Gastroesophageal sphincter (tissue), 3 donors: ENCODE measurements around the gene CACNB4.
"Not testable (repeated sequence)": the region's sequence is repeated elsewhere in the genome, so short reads cannot be mapped to it uniquely, and the experiment has no call there.

Experiments used
- CTCF ChIP-seq, 4 experiments: fragments of 200-600 bp in 2 of 4; fragments of 450-650 bp in 2 of 4; sonication (generic) in 1 of 4; IDR thresholded peaks; one replicate each; pipeline ENCODE4 v1.5.1; 2017 to 2019; ENCODE audit warnings: antibody characterized with exemption in 4 of 4, mild to moderate bottlenecking in 2 of 4, moderate library complexity in 2 of 4
- EP300 ChIP-seq: sonication (generic); formaldehyde crosslinking; IDR thresholded peaks from one replicate; pipeline ENCODE4 v1.6.1; 2017; ENCODE audit warnings: antibody characterized with exemption, mild to moderate bottlenecking
- POLR2A ChIP-seq, 2 donors: fragments of 450-650 bp; IDR thresholded peaks; one replicate each; pipeline ENCODE4 v1.6.1; 2017; ENCODE audit warnings: antibody characterized with exemption in 2 of 2, mild to moderate bottlenecking in 2 of 2, moderate library complexity in 1 of 2
- POLR2AphosphoS5 ChIP-seq: sonication (generic); formaldehyde crosslinking; IDR thresholded peaks from one replicate; pipeline ENCODE4 v1.6.1; 2017; ENCODE audit warnings: antibody characterized with exemption

GRCh38 chr2:151942540-151943205, 156.2 kb downstream of the CACNB4 start:
- TF ChIP-seq POLR2A (IDR thresholded peaks at IDR 0.05); CTCF (IDR thresholded peaks at IDR 0.05); EP300; POLR2AphosphoS5: not testable (repeated sequence)
